ENCODE results near the gene KHDC1L.
"Not testable (repeated sequence)": the region's sequence is repeated elsewhere in the genome, so short reads cannot be mapped to it uniquely, and the experiment has no call there.

The KHDC1L gene

GRCh38 chr6:73207221-73207837 is 18.0 kb downstream of the KHDC1L start:
- no peak for DNase-seq (ENCODE audit: low read depth in 1 of 2, low spot score in 1 of 2)

GRCh38 chr6:73204252-73204651 is 21.0 kb downstream of the KHDC1L start:
- DNase-seq (ENCODE audit: low read depth in 1 of 2, low spot score in 1 of 2), result no peak

GRCh38 chr6:73203098-73203497 is 22.2 kb downstream of the KHDC1L start:
- no peak for DNase-seq (ENCODE audit: low read depth in 1 of 2, low spot score in 1 of 2)

GRCh38 chr6:73200735-73201134 is 24.6 kb downstream of the KHDC1L start:
- no peak for DNase-seq (ENCODE audit: low read depth in 1 of 2, low spot score in 1 of 2)

- no peak for DNase-seq (ENCODE audit: low read depth in 1 of 2, low spot score in 1 of 2)
These were observed 25.0 kb downstream of the KHDC1L start for GRCh38 chr6:73200247-73200646.

GRCh38 chr6:73194744-73195143 is 30.6 kb downstream of the KHDC1L start:
- DNase-seq (ENCODE audit: low read depth in 1 of 2, low spot score in 1 of 2), result no peak

- not testable (repeated sequence) for DNase-seq (ENCODE audit: low read depth in 1 of 2, low spot score in 1 of 2)
These were observed 32.0 kb downstream of the KHDC1L start for GRCh38 chr6:73193302-73193701.

- DNase-seq (ENCODE audit: low read depth in 1 of 2, low spot score in 1 of 2), result no peak
These were observed 43.2 kb downstream of the KHDC1L start for GRCh38 chr6:73182021-73182607.

GRCh38 chr6:73180763-73181619 is 44.3 kb downstream of the KHDC1L start:
- DNase-seq (ENCODE audit: low read depth in 1 of 2, low spot score in 1 of 2), result no peak

GRCh38 chr6:73180076-73180738 is 45.1 kb downstream of the KHDC1L start:
- DNase-seq (ENCODE audit: low read depth in 1 of 2, low spot score in 1 of 2), result no peak

- DNase-seq (ENCODE audit: low read depth in 1 of 2, low spot score in 1 of 2), result no peak
These were observed 47.9 kb downstream of the KHDC1L start for GRCh38 chr6:73177221-73177944.

- DNase-seq (ENCODE audit: low read depth in 1 of 2, low spot score in 1 of 2), result no peak
These were observed 49.2 kb downstream of the KHDC1L start for GRCh38 chr6:73176057-73176456.

- DNase-seq (ENCODE audit: low read depth in 1 of 2, low spot score in 1 of 2), result no peak
These were observed 50.6 kb downstream of the KHDC1L start for GRCh38 chr6:73174646-73175045.
